GM21390 (cell line): ENCODE data around the gene PGLYRP4.
"Not testable (repeated sequence)": the region's sequence is repeated elsewhere in the genome, so short reads cannot be mapped to it uniquely, and the experiment has no call there.

Source experiments
- ATAC-seq: cut with Tn5 transposase; IDR thresholded peaks from one replicate; pipeline ENCODE4 v1.9.1; 2021; ENCODE audit not compliant: unreplicated experiment

Gene PGLYRP4

DNA sequence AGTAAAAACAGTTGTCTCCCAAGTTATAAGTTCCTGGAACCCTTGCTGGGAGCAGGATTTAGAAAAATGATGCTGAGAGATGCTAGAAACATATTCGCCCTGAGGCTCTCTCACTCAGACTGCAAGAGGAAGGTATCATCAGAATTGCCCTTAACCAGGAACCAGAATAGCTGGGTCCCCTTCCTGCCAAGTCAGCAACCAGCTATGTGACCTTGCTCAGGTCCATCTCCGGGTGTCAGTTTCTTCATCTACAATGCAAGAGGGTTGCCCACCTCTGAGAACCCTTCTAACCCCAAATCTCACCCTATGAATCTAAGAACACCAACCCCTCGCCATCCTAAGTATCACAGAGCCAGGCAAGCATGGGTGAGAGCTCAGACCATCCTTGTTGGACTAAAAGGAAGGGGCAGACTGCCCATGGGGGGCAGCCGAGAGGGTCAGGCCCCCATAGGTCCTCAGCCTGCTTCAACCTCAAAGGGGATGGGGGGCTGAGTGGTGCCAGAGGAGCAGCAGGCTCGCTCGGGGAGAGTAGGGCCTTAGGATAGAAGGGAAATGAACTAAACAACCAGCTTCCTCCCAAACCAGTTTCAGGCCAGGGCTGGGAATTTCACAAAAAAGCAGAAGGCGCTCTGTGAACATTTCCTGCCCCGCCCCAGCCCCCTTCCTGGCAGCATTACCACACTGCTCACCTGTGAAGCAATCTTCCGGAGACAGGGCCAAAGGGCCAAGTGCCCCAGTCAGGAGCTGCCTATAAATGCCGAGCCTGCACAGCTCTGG is 8.6 kb upstream of the PGLYRP4 start:
- no peak for ATAC-seq

GRCh38 chr1:153356392-153357075 is 7.9 kb upstream of the PGLYRP4 start:
- no peak for ATAC-seq

DNA sequence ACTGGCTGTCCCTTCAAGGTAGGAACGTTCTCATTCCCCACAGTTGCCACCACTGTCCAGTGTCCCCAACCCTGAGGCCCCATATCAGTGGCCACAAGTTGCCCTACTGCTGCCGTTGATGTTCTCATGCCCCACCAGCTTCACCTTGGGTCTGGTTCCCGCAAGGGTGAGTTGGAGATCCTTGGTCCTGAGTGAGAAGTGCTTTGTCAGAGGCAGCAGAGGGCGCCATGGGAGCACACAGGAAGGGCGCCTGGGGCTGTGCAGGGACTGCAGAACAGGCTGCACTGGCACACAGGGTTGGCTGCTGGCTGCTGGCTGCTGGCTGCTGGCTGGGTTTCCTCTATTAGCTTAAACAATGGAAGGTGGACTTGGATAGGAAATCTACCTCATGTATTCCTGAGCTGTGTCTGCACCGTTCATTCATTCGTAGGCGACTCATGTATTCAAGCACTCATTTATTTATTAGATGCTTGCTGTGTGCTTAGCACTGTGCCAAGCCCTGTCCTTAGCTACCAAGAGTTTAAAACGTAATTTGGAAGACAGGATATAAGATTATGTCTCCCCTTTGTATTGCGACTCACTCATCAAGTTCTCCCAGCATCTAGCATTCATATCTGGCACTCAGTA is 6.9 kb upstream of the PGLYRP4 start:
- ATAC-seq = no peak

DNA sequence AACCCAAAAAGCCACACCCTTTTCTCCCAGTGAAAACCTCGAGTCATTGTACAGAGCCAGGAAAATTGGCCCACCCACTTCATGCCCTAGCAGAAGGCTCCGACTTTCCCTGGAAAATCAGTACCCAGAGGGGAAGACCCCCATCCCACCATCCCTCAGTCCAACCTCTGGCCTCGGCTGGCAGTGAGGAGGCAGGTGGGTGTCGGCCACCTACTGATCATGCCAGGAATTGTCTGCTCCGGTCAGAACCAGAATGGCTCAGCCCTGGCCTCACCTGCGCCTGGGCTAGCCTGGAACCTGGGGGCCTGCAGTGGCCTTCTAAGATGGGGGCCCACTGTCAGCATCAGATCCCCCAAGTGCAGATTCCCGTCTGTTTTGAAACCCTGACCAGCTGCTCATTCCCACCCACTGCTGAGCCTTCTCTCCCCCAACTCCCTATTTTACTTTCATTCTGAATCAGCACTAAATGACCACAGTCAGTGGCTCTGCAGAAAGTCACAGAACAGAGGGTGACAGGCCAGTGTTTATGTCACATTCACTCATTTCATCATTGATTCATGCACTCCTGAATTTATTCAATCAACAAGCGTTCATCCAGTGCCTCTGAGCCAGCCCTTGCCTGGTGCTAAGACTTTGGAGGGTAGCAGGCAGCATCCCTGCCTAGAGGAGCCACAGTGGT is 6.0 kb upstream of the PGLYRP4 start:
- ATAC-seq = no peak

GRCh38 chr1:153353226-153353947 is 4.7 kb upstream of the PGLYRP4 start:
- ATAC-seq = no peak

DNA sequence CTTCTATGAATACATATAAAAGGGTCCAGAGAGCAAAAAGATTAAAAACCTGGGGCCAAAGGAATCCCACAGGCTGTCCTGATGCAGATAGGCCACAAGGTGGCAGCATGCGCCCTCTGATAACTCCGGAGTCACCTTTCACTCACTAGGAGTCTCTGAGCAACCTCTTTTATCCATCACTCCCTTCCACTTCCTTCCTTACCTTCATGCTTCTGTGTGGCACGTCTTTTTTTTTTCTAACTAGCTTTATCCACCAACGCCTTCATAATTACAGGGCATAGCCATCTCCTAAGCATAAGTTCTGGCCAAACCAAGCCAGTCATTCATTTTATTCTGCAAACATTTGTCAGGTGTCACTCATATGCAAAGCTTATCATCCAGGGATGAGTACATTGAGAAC is 3.9 kb upstream of the PGLYRP4 start:
- no peak for ATAC-seq

DNA sequence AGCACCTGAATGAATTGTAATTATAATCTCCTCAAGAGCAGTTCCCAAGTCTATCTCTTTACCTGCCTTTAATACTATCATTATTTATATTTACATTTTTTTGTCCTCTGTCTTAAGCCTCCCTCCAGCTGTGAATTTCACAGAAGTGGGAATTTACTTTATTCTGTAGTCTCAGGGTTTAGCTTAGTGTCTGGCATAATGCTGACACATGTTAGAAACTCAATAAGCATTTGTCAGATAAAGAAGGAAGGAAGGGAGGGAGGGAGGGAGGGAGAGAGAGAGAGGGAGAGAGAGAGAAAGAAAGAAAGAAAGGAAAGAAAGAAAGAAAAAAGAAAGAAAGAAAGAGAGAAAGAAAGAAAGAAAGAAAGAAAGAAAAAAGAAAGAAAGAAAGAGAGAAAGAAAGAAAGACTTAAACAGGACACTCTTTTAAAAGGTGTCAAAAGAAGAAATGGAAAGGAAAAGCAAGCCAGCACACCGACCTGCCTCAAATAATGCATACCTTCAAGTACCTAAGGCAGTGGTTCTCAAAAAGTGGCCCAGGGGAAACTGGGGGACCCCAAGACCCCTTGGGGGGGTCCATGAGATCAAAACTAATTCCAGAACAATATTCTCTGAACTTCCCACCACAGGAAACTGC is 1.8 kb upstream of the PGLYRP4 start:
- ATAC-seq = no peak

DNA sequence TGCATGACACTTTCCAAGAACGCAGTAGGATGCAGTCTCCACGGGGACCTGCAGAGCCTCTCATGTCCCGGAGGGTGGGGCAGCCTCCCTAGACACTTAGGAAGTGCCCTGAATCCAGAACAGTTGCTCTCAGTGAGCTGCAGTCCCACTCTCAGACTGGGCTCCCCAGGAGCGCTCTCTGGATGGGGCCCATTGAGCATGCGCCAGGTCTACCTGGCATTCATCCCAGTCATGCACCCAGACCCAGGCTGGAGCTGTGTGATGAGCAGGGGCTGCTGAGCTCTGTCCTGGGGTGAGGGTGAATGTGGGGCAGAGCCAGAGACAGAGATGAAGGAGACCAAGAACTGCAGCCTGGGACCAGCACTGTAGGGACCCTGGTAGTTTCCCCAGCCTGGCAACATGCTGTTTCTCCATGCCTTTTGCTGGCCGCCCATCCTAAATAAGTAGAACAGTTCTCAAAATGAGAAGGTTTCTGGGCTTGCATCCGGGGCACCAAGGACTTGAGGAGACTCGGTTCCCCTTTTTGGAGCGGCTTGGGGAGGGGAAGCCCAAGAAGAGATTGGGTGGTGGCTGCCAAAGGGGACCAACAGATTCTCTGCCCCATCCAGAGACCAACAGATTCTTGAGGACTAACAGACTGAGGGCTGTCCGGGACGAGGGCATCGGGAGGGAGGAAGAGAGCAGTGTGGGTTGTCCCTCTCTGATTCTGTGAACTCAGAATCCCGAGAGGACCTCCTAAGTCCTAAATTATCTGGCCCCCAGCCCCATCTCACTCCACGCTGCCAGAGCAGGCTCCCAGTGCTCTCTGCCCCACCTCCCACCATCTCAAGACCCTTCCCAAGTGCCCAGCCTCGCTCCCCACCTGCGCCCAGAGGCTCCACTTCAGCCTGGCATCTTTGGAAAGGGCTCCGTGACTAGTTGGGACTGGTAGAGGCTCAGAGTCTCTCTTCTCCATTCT is 1.0 kb upstream of the PGLYRP4 start:
- no peak for ATAC-seq

- no peak for ATAC-seq
Measured at GRCh38 chr1:153347856-153348255, 785 bp downstream of the PGLYRP4 start.

DNA sequence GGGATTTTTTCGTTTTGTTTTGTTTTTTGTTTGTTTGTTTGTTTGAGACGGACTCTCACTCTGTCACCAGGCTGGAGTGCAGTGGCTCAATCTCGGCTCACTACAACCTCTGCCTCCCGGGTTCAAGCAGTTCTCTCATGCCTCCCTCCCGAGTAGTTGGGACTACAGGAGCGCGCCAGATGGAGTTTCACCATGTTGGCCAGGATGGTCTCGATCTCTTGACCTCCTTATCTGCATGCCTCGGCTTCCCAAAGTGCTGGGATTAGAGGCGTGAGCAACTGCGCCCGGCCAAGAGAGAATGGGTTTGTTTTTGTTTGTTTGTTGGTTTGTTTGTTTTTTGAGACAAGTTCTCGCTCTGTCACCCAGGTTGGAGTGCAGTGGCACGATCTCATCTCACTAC is 1.6 kb downstream of the PGLYRP4 start:
- ATAC-seq = not testable (repeated sequence)

DNA sequence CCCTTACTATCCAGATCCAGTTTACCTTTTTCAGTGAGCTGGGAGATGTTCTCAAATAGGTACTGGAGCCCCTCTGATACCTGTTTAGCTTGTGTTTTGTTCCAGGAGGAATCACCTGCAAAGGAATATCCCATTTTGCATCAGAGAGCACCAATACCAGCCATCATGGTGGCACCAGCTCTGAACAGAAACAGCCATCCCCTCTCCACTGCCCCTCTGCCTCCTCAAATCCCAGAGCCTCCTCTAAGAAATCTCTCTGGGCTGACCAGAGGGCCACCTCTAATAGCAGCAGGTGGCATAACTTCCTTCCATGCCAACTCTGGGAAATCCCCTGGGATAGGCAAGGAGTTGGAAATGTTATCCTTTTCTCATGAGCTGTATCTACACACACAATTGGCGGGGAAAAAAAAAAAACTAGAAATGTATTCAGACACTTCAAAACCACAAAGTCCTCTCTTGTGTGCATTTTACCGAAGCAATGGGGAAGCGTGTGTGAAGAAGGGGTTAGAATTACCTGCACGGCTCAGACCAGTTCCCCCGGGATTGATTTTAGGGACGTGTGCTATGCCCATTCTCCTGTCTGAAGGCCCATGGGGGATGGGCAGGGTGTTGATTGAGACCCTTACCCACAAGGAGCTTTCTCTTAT is 2.4 kb downstream of the PGLYRP4 start:
- ATAC-seq = no peak

GRCh38 chr1:153345187-153346076 is 3.2 kb downstream of the PGLYRP4 start:
- ATAC-seq = peak; percentile 46

GRCh38 chr1:153344718-153345025 is 4.0 kb downstream of the PGLYRP4 start:
- ATAC-seq = no peak

GRCh38 chr1:153343811-153344717 is 4.6 kb downstream of the PGLYRP4 start:
- ATAC-seq = no peak

DNA sequence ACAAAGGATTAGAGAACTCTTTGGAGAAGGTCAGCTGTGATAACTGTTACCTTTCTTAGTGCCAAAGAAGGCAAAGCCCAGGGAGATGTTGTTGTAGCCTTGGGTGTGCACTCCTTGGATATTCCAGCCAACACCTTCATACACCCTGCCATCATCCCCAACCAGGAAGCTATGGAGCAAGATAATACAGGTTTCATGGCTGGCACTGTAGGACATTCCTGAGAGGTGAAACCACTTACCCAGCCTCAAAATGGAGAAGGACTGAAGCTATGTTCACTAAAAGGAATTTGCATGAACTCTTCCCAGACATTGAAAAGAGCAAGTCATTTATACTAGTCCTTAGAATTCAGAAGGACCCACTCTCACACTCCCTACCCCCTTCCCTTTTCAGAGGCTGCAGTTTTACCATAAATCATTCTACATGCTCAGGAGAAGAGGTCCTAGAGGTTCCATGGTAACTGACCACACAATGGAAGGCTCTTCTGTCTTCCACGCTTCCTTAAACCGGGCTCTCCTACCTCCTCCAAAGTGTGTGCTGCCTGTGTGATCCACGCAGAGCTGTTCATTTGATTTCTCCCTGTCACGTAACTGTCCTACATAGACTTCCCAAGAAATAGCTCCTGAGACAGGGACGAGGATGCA is 5.5 kb downstream of the PGLYRP4 start:
- no peak for ATAC-seq

GRCh38 chr1:153342178-153342577 is 6.5 kb downstream of the PGLYRP4 start:
- ATAC-seq = no peak
